Common myeloid progenitor, CD34-positive (primary cell): ENCODE results near the gene SMPD3.

Experiments
- CTCF ChIA-PET: fragments of 350-600 bp; sonication (Branson Sonifier 250); formaldehyde crosslinking; loops from one replicate; lab custom pipeline; 2021; ENCODE audit warnings: antibody characterized with exemption; lab: Charles Lee
- POLR2A ChIA-PET: fragments of 350-600 bp; sonication (Branson Sonifier 250); formaldehyde crosslinking; loops from one replicate; lab custom pipeline; 2021; ENCODE audit warnings: antibody characterized with exemption; lab: Charles Lee
- DNase-seq, 3 donors: peaks; one replicate each; pipeline versions ENCODE4 v3.0.0 to v3.0.0-alpha.2; 2013
- H3K27ac ChIP-seq, 2 experiments: 1 replicate in 1 of 2; 2 replicates in 1 of 2; pipeline ENCODE4 v1.7.0; 2013; ENCODE audit warnings: inconsistent platforms in 2 of 2, low read length in 2 of 2, mild to moderate bottlenecking in 2 of 2, low read depth in 1 of 2, moderate library complexity in 1 of 2; ENCODE audit not compliant: severe bottlenecking in 2 of 2, insufficient read depth in 1 of 2, poor library complexity in 1 of 2
- H3K27me3 ChIP-seq, 5 experiments: replicated peaks in 2 of 5; 1 replicate in 3 of 5; 2 replicates in 2 of 5; pipeline versions ENCODE4 v1.6.1 to v1.7.0; 2013; ENCODE audit warnings: low read length in 4 of 5, mild to moderate bottlenecking in 2 of 5, moderate library complexity in 2 of 5, inconsistent platforms in 1 of 5; ENCODE audit not compliant: insufficient read depth in 5 of 5, control insufficient read depth in 4 of 5
- H3K36me3 ChIP-seq, 4 experiments: 1 replicate in 2 of 4; 2 replicates in 2 of 4; pipeline versions ENCODE4 v1.6.1 to v1.7.0; 2013; ENCODE audit warnings: low read length in 3 of 4, control low read depth in 1 of 4, mild to moderate bottlenecking in 1 of 4; ENCODE audit not compliant: control insufficient read depth in 4 of 4, insufficient read depth in 4 of 4
- H3K4me1 ChIP-seq, 4 experiments: 1 replicate in 3 of 4; 2 replicates in 1 of 4; pipeline versions ENCODE4 v1.6.1 to v1.7.1; 2013; ENCODE audit warnings: low read length in 3 of 4, mild to moderate bottlenecking in 3 of 4, control low read depth in 1 of 4, inconsistent platforms in 1 of 4, moderate library complexity in 1 of 4; ENCODE audit not compliant: control insufficient read depth in 4 of 4, insufficient read depth in 4 of 4; ENCODE audit errors: control extremely low read depth in 1 of 4
- H3K4me3 ChIP-seq, 7 experiments: 1 replicate in 4 of 7; 2 replicates in 3 of 7; pipeline versions ENCODE4 v1.5.1 to v1.7.0; 2013; ENCODE audit warnings: mild to moderate bottlenecking in 7 of 7, low read length in 6 of 7, moderate library complexity in 6 of 7, inconsistent platforms in 2 of 7, low read depth in 2 of 7, control low read depth in 1 of 7; ENCODE audit not compliant: insufficient read depth in 4 of 7, control insufficient read depth in 1 of 7; ENCODE audit errors: extremely low read depth in 1 of 7
- H3K9me3 ChIP-seq, 5 experiments: 1 replicate in 4 of 5; 2 replicates in 1 of 5; pipeline versions ENCODE4 v1.6.1 to v1.7.1; 2013; ENCODE audit warnings: low read length in 4 of 5, mild to moderate bottlenecking in 2 of 5, inconsistent platforms in 1 of 5, low read depth in 1 of 5, moderate library complexity in 1 of 5; ENCODE audit not compliant: control insufficient read depth in 4 of 5, insufficient read depth in 2 of 5; ENCODE audit errors: control extremely low read depth in 1 of 5
- WGBS: methylation state at CpG from one replicate; pipeline ENCODE4 v1.1.5; 2013; ENCODE audit not compliant: insufficient coverage; 5-methylcytosine and 5-hydroxymethylcytosine counted together

The SMPD3 gene

DNA sequence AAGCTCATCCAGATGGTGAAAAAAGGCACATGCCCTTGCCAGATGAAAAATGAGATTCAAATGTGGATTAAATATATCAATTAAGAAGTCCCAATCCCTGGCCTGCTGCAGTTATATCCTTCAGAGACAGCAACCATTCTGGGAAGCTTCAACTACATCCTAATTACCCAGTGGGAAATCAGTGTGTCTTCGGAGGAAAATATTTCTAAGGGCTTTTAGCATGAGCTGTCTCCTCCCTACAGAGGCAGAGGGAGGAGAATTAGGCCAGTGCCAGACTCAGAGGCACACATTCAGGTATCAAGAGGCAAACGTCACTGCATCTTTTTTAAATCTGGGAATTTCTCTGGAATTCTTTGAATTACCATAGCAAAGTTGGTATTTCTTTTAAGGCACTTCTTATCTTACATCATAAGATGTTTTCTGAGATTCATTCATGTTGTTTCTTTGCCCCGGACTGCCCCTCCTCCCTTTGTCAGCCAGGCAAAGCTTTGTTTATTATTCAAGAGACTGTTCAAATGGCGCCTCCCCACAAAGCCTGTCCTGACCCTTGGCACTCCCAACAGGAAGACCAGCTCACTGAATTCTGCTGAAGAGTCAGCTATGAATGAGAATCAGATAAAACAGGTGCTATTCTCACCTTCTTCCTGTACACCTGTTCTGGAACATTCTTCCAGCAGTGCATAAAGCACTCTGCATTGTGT lies 38.3 kb upstream of the SMPD3 start:
- Histone ChIP-seq H3K9me3 (no peaks in the 10 kb centered on the region), H3K4me3 (no peak overlapping the region), H3K27ac (no peak overlapping the region), H3K36me3 (no peaks in the 10 kb centered on the region), H3K4me1 (no peaks in the 10 kb centered on the region), H3K27me3 (peaks cover 0 to 1% (median 0%) of the 10 kb centered on the region in 5 experiments)
- no peak for DNase-seq
- 86% methylated on average over 4 of the region's 4 CpGs for WGBS
- ChIA-PET CTCF (interaction anchor here (1.0 to 1.5 kb wide), 5 partner anchors 14 to 90 kb away, joined by 3 to 6 read pairs (median 3); no protein-coding TSS in a partner anchor), POLR2A (interaction anchor here (0.5 kb wide), 1 partner anchor 702 kb away, joined by 6 read pairs; no protein-coding TSS in a partner anchor)

- H3K27ac ChIP-seq = no peak overlapping the region
Measured at GRCh38 chr16:68481636-68482035, 33.3 kb upstream of the SMPD3 start.

GRCh38 chr16:68480084-68480995 lies 32.0 kb upstream of the SMPD3 start:
- H3K27me3 ChIP-seq = no peaks in the 10 kb centered on the region
- H3K9me3 ChIP-seq = peaks cover 0 to 3% (median 0%) of the 10 kb centered on the region in 5 experiments
- CTCF ChIA-PET = interaction anchor here (1.3 to 3.7 kb wide), 3 partner anchors 10 to 65 kb away, joined by 3 to 15 read pairs (median 3); no protein-coding TSS in a partner anchor
- H3K4me1 ChIP-seq = peaks cover 0 to 6% (median 1%) of the 10 kb centered on the region in 4 experiments
- H3K36me3 ChIP-seq = no peaks in the 10 kb centered on the region
- DNase-seq = no peak
- no peak overlapping the region for H3K27ac ChIP-seq
- WGBS = 93% methylated on average over 6 of the region's 6 CpGs
- POLR2A ChIA-PET = no interaction called here
- H3K4me3 ChIP-seq = no peak overlapping the region

More at GRCh38 chr16:68481636-68482035, 33.3 kb upstream of the SMPD3 start:
- Histone ChIP-seq H3K36me3 (no peaks in the 10 kb centered on the region), H3K27me3 (no peaks in the 10 kb centered on the region), H3K9me3 (peaks cover 0 to 2% (median 0%) of the 10 kb centered on the region in 5 experiments), H3K4me1 (peaks cover 0 to 6% (median 1%) of the 10 kb centered on the region in 4 experiments), H3K4me3 (no peak overlapping the region)
- no CpG with 5 or more reads among the region's 5 CpGs for WGBS
- peak in 1 of 3 donors; percentile 5 for DNase-seq
- ChIA-PET CTCF (interaction anchor here (0.5 to 3.7 kb wide), 5 partner anchors 11 to 365 kb away, joined by 3 to 15 read pairs (median 3); no protein-coding TSS in a partner anchor), POLR2A (no interaction called here)

- 94% methylated on average over 1 of the region's 2 CpGs for WGBS
- no peaks in the 10 kb centered on the region for H3K27me3 ChIP-seq
- ChIA-PET POLR2A (no interaction called here), CTCF (interaction anchor here (1.3 kb wide), 1 partner anchor 28 kb away, joined by 3 read pairs; no protein-coding TSS in a partner anchor)
- no peak overlapping the region for H3K4me3 ChIP-seq
- peaks cover 0 to 7% (median 2%) of the 10 kb centered on the region in 4 experiments for H3K4me1 ChIP-seq
- H3K9me3 ChIP-seq = peaks cover 0 to 4% (median 0%) of the 10 kb centered on the region in 5 experiments
- no peak for DNase-seq
- H3K27ac ChIP-seq = no peak overlapping the region
- no peaks in the 10 kb centered on the region for H3K36me3 ChIP-seq
Measured at GRCh38 chr16:68479271-68479670, 31.0 kb upstream of the SMPD3 start.

GRCh38 chr16:68478526-68479250 lies 30.4 kb upstream of the SMPD3 start:
- 67% methylated on average over 1 of the region's 2 CpGs for WGBS
- peaks cover 0 to 4% (median 0%) of the 10 kb centered on the region in 5 experiments for H3K9me3 ChIP-seq
- peaks cover 0 to 13% (median 7%) of the 10 kb centered on the region in 4 experiments for H3K4me1 ChIP-seq
- H3K27me3 ChIP-seq = no peaks in the 10 kb centered on the region
- DNase-seq = no peak
- H3K4me3 ChIP-seq = no peak overlapping the region
- ChIA-PET POLR2A (no interaction called here), CTCF (interaction anchor here (0.8 to 1.3 kb wide), 2 partner anchors 12 to 29 kb away, joined by 3 read pairs; no protein-coding TSS in a partner anchor)
- H3K36me3 ChIP-seq = no peaks in the 10 kb centered on the region
- no peak overlapping the region for H3K27ac ChIP-seq

DNA sequence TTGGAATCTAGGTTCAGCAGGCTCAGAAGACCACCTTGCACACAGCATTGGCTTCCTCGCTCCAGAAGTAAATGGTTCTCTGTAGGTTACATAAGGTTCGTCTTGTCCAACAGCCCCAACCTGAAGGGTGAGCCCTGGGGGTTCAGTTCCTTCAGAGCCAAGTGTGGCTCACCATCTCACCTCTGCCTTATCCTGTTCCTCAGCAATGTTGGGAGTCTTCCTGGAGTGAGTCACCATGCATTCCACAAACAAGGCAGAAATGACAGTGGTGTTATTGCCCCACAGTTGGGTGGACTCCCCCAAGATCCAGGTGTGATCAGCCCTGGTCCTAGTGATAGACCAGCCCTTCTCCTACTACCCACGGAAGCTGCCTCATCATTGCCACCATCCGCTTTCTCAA lies 26.8 kb upstream of the SMPD3 start:
- peaks cover 2 to 42% (median 27%) of the 10 kb centered on the region in 4 experiments for H3K4me1 ChIP-seq
- CTCF ChIA-PET = interaction anchor here (1.4 kb wide), 1 partner anchor 78 kb away, joined by 4 read pairs; no protein-coding TSS in a partner anchor
- H3K27ac ChIP-seq = no peak overlapping the region
- H3K9me3 ChIP-seq = peaks cover 0 to 4% (median 0%) of the 10 kb centered on the region in 5 experiments
- H3K4me3 ChIP-seq = no peak overlapping the region
- H3K36me3 ChIP-seq = no peaks in the 10 kb centered on the region
- no peak for DNase-seq
- POLR2A ChIA-PET = no interaction called here
- H3K27me3 ChIP-seq = no peaks in the 10 kb centered on the region
- WGBS = 100% methylated on average over 2 of the region's 4 CpGs
